Measurements from ENCODE around the gene SNRPB2.

DNA sequence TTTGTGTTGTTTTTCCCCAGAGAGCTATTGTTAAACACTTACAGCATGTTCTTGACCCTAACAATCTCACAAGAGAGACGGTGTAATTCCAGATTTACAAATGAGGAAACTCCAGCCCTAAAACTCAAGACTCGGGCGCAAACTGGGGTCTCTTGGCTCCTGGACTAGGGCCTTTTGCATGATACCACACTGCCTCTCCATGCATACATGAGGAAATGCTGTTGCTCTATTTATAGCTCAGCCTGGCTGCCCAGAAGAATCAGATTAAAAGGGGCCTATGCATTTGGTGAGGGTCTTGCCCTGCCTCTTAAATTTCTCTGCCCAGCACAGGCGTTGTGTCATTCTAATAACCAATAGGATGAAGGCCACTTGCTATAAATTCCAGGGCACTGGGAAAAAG lies 30.5 kb upstream of the SNRPB2 start:
- peak; percentile 43 for TF ChIP-seq RAD21 (conservative IDR thresholded peaks at IDR 0.05)
- TF ChIP-seq CTCF (IDR thresholded peaks at IDR 0.05; ENCODE audit: poor library complexity, severe bottlenecking): peak; percentile 36
- no peak for TF ChIP-seq EZH2 (IDR thresholded peaks at IDR 0.05; ENCODE audit: borderline replicate concordance, insufficient read depth, low read length, poor library complexity, severe bottlenecking)
- TF ChIP-seq REST (IDR thresholded peaks at IDR 0.05; ENCODE audit: borderline replicate concordance): no peak
- TF ChIP-seq TAF1 (IDR thresholded peaks at IDR 0.05; ENCODE audit: low read depth): no peak
- TF ChIP-seq EP300 (conservative IDR thresholded peaks at IDR 0.05; ENCODE audit: poor library complexity, severe bottlenecking): no peak
- TF ChIP-seq POLR2AphosphoS5 (IDR thresholded peaks at IDR 0.05): no peak

Data from neural cell (in vitro differentiated cells).